HEK293T (cell line): ENCODE results near the gene CCDC63.

ENCODE experiments used
- FOXA1 ChIP-seq: fragments of 450-650 bp; IDR thresholded peaks from 2 replicates; pipeline ENCODE4 v1.6.1; 2016; ENCODE audit warnings: mild to moderate bottlenecking
- FOXM1 ChIP-seq: fragments of 450-650 bp; IDR thresholded peaks from 2 replicates; pipeline ENCODE4 v1.6.1; 2017; ENCODE audit warnings: mild to moderate bottlenecking, borderline replicate concordance
- HDGF ChIP-seq: fragments of 450-650 bp; IDR thresholded peaks from 2 replicates; pipeline ENCODE4 v1.6.1; 2017; ENCODE audit warnings: antibody characterized with exemption, borderline replicate concordance
- SP1 ChIP-seq: fragments of 450-650 bp; IDR thresholded peaks from 2 replicates; pipeline ENCODE4 v1.6.1; 2017
- SUZ12 ChIP-seq: fragments of 450-650 bp; IDR thresholded peaks from 2 replicates; pipeline ENCODE4 v1.6.1; 2016; ENCODE audit warnings: mild to moderate bottlenecking
- TARDBP ChIP-seq: fragments of 450-650 bp; IDR thresholded peaks from 2 replicates; pipeline ENCODE4 v1.6.1; 2016

DNA sequence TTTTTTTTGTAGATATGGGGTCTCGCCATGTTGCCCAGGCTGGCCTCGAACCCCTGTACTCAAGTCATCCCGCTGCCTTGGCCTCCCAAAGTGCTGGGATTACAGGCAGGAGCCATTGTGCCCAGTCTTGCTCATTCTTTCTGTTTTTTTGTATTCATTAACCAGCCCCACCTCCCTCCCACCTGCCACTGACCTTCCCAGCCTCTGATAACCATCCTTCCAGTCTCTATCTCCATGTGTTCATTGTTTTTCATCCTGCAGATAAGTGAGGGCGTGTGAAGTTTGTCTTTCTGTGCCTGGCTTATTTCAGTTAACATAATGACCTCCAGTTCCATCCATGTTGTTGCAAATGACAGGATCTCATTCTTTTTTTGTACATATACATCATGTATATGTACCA lies 54.6 kb downstream of the CCDC63 start:
- TF ChIP-seq HDGF: no peak
- TF ChIP-seq TARDBP: no peak
- no peak for TF ChIP-seq SP1
- TF ChIP-seq SUZ12: no peak
- no peak for TF ChIP-seq FOXA1
- TF ChIP-seq FOXM1: no peak
